SU-DHL-6 (cell line): ENCODE data around the gene SPHKAP.

ENCODE experiments used
- H2AFZ ChIP-seq: fragments of 200-600 bp; sonication (generic); 2 replicates; pipeline ENCODE4 v1.6.1; 2014; ENCODE audit warnings: low read depth, mild to moderate bottlenecking, moderate library complexity, mixed read lengths, antibody characterized with exemption, low read length; ENCODE audit not compliant: severe bottlenecking
- H3F3A ChIP-seq: fragments of 200-600 bp; shearing (Covaris generic); 2 replicates; pipeline ENCODE4 v1.6.0; 2016; ENCODE audit warnings: antibody characterized with exemption, mild to moderate bottlenecking; ENCODE audit not compliant: insufficient read depth
- H3K27ac ChIP-seq: fragments of 200-600 bp; sonication (generic); 2 replicates; pipeline ENCODE4 v1.5.1; 2016; ENCODE audit warnings: low read depth, mild to moderate bottlenecking, low read length, moderate library complexity, mixed read lengths
- H3K27me3 ChIP-seq: fragments of 200-600 bp; sonication (generic), shearing (Covaris generic); 2 replicates; pipeline ENCODE4 v1.6.0; 2014; ENCODE audit warnings: mild to moderate bottlenecking, low read length
- H3K36me3 ChIP-seq: fragments of 200-600 bp; sonication (generic); 2 replicates; pipeline ENCODE4 v1.6.1; 2014; ENCODE audit warnings: mild to moderate bottlenecking, low read length, mixed read lengths
- H3K4me2 ChIP-seq: fragments of 300-600, 200-600 bp; shearing (Covaris generic), sonication (generic); 2 replicates; pipeline ENCODE4 v1.6.0; 2014; ENCODE audit warnings: low read length, low read depth, mild to moderate bottlenecking; ENCODE audit not compliant: poor library complexity, severe bottlenecking
- H3K4me3 ChIP-seq: fragments of 200-600 bp; sonication (generic); 2 replicates; pipeline ENCODE4 v1.5.1; 2014; ENCODE audit warnings: antibody characterized with exemption, low read length, mild to moderate bottlenecking, mixed read lengths; ENCODE audit not compliant: insufficient read depth, poor library complexity, severe bottlenecking
- H3K79me2 ChIP-seq: fragments of 200-600 bp; sonication (generic); 2 replicates; pipeline ENCODE4 v1.6.1; 2014; ENCODE audit warnings: mild to moderate bottlenecking, low read length, moderate library complexity; ENCODE audit not compliant: insufficient read depth
- H3K9ac ChIP-seq: fragments of 200-600 bp; sonication (generic); 2 replicates; pipeline ENCODE4 v1.7.0; 2014; ENCODE audit warnings: mild to moderate bottlenecking, low read length
- H3K9me2 ChIP-seq: fragments of 200-600 bp; sonication (generic); replicated peaks from 2 replicates; pipeline ENCODE4 v1.6.1; 2014; ENCODE audit warnings: low read length; ENCODE audit not compliant: insufficient read depth
- H3K9me3 ChIP-seq: fragments of 200-600 bp; sonication (generic); 2 replicates; pipeline ENCODE4 v1.6.1; 2014; ENCODE audit warnings: low read length, mixed read lengths; ENCODE audit not compliant: insufficient read depth
- H4K20me1 ChIP-seq: fragments of 200-600 bp; sonication (generic); 2 replicates; pipeline ENCODE4 v1.6.1; 2014; ENCODE audit warnings: low read depth, mild to moderate bottlenecking, antibody characterized with exemption, low read length, moderate library complexity, mixed read lengths
- EZH2phosphoT487 ChIP-seq: fragments of 200-600 bp; sonication (generic), shearing (Covaris generic); conservative IDR thresholded peaks from 2 replicates; pipeline ENCODE4 v1.6.1; 2018; ENCODE audit warnings: mild to moderate bottlenecking, antibody characterized with exemption, low read length, moderate library complexity, mixed read lengths
- TF ChIP-seq, protein P1 (sequence below): fragments of 200-600 bp; sonication (generic); IDR thresholded peaks from one replicate; pipeline ENCODE4 v1.5.1; 2017; ENCODE audit warnings: antibody characterized with exemption, mild to moderate bottlenecking, low read length, moderate library complexity; ENCODE audit not compliant: insufficient read depth, poor library complexity, severe bottlenecking

Gene SPHKAP

DNA sequence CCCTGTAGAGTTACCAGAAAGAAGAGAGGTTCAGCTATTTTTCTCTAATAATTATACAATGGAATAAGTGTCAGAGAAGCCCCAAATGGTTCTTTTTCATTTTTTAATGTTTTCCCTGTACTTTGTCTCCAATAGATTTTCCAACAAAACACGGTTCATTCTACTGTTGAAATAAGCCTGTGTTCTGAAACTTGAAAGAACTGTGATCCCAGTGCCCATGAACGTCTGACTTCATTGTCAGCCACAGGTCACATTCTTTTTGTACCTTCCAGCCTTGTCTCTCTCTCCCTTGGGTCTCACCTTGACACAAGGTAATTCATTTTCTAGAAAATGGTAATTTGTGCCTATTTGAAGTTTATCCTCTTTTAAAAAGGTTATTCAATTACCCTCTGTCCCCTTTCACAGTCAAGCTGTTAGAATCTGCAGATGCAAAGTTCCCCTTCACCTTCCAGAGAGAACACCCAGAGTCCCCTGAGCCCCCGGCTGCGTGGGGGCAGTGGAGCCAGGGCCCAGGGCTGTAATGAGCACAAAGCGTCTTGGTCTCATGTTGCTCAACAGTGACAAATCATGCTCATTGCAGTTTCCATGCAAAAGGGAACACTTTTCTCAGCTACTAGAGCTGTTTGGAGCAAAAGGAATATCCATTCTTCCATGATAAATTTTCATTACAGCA, 115.2 kb downstream of the SPHKAP start:
- no peaks in the 10 kb centered on the region for H3K9me3 ChIP-seq
- no peaks in the 10 kb centered on the region for H3K27me3 ChIP-seq
- no peaks in the 10 kb centered on the region for H3F3A ChIP-seq
- no peaks in the 10 kb centered on the region for H4K20me1 ChIP-seq
- no peaks in the 10 kb centered on the region for H3K79me2 ChIP-seq
- no peak overlapping the region for H3K9ac ChIP-seq
- no peaks in the 10 kb centered on the region for H3K36me3 ChIP-seq
- H3K4me2 ChIP-seq = no peak overlapping the region
- no peaks in the 10 kb centered on the region for H3K9me2 ChIP-seq
- no peak overlapping the region for H3K27ac ChIP-seq
- H2AFZ ChIP-seq = no peak overlapping the region
- TF ChIP-seq, protein P1, sequence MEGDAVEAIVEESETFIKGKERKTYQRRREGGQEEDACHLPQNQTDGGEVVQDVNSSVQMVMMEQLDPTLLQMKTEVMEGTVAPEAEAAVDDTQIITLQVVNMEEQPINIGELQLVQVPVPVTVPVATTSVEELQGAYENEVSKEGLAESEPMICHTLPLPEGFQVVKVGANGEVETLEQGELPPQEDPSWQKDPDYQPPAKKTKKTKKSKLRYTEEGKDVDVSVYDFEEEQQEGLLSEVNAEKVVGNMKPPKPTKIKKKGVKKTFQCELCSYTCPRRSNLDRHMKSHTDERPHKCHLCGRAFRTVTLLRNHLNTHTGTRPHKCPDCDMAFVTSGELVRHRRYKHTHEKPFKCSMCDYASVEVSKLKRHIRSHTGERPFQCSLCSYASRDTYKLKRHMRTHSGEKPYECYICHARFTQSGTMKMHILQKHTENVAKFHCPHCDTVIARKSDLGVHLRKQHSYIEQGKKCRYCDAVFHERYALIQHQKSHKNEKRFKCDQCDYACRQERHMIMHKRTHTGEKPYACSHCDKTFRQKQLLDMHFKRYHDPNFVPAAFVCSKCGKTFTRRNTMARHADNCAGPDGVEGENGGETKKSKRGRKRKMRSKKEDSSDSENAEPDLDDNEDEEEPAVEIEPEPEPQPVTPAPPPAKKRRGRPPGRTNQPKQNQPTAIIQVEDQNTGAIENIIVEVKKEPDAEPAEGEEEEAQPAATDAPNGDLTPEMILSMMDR = no peak
- TF ChIP-seq EZH2phosphoT487 = no peak
- H3K4me3 ChIP-seq = no peak overlapping the region

DNA sequence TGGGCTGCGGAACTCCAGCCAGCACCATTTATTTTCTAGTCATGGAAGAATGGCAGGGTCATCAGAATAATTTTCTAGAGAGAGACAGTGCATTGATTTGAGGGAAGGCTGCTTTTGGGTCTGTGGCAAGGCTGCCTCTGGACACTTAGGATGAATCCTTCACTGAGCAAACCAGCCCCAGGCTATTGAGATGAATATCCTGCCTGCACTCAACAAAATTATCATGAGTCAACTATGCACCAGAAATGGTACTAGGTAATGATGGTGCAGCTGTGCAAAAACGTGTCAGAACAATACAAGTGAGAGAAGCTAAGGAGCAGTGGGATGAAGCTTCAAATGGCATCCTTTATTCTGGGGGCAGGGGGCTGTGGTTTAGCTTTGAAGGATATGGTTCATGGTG, 115.8 kb downstream of the SPHKAP start:
- Histone ChIP-seq H3K4me2 (no peak overlapping the region), H3K9me2 (no peaks in the 10 kb centered on the region), H3K27ac (no peak overlapping the region), H3F3A (no peaks in the 10 kb centered on the region), H3K9ac (no peak overlapping the region), H3K4me3 (no peak overlapping the region), H3K27me3 (no peaks in the 10 kb centered on the region), H2AFZ (no peak overlapping the region), H3K9me3 (no peaks in the 10 kb centered on the region), H3K36me3 (no peaks in the 10 kb centered on the region), H4K20me1 (no peaks in the 10 kb centered on the region), H3K79me2 (no peaks in the 10 kb centered on the region)
- TF ChIP-seq EZH2phosphoT487 = no peak
- TF ChIP-seq, protein P1 = no peak

DNA sequence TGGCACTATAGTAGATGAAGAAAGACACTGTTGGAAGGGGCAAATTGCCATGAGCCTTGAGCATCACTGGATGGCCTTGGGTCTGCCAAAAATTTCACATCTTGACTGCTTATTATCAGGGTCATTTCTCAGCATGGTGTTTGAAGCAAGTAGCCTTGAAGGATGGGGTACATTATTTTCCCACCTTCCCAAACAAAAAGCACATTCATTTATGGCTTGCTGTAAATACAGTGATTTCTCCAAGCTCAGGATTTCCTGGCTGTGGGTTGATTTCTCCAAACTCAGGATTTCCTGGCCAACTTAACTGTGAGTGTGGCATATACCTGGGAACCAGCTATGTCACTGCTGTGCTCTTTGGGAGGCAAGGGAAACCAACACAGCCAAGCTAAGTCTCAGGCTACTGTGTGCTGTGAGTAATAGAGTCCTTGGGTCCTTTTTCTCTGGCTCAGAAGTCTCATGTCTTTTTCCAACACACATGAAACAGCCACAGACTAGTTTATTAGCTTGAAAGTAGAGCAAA, 116.6 kb downstream of the SPHKAP start:
- H3K9me3 ChIP-seq = no peaks in the 10 kb centered on the region
- H3K36me3 ChIP-seq = no peaks in the 10 kb centered on the region
- TF ChIP-seq EZH2phosphoT487 = no peak
- TF ChIP-seq, protein P1 = no peak
- no peak overlapping the region for H3K27ac ChIP-seq
- no peaks in the 10 kb centered on the region for H3F3A ChIP-seq
- H3K4me2 ChIP-seq = no peak overlapping the region
- no peaks in the 10 kb centered on the region for H4K20me1 ChIP-seq
- no peak overlapping the region for H3K4me3 ChIP-seq
- no peaks in the 10 kb centered on the region for H3K79me2 ChIP-seq
- no peak overlapping the region for H3K9ac ChIP-seq
- no peaks in the 10 kb centered on the region for H3K9me2 ChIP-seq
- no peaks in the 10 kb centered on the region for H3K27me3 ChIP-seq
- H2AFZ ChIP-seq = no peak overlapping the region
